Lower leg skin (tissue), 3 donors: Measurements from ENCODE around the gene MEGF6.

Experiments
- POLR2A ChIP-seq, 2 donors: fragments of 450-650 bp; IDR thresholded peaks; one replicate each; pipeline ENCODE4 v1.6.1; 2016 to 2017; ENCODE audit warnings: antibody characterized with exemption in 2 of 2, mild to moderate bottlenecking in 1 of 2, moderate library complexity in 1 of 2
- TF ChIP-seq, protein P1 (sequence below), 3 donors: fragments of 450-650 bp; IDR thresholded peaks; one replicate each; pipeline ENCODE4 v1.5.1; 2016; ENCODE audit warnings: antibody characterized with exemption in 3 of 3, mild to moderate bottlenecking in 3 of 3, moderate library complexity in 2 of 3

DNA sequence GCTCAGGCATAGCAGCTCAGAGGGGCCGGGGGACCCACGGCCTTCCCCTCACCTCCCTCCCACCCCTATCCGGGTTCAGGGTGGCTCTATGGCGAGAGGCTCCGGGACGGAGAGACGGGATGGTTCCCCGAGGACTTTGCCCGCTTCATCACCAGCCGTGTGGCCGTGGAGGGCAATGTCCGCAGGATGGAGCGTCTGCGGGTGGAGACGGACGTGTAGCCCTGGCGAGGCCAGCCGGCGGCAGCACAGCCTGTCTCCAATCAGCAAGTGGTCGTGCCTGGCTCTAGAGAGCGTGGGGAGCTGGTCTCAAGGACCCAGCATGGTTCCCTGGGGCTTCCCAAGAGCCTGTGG is 131.0 kb downstream of the MEGF6 start:
- TF ChIP-seq, protein P1, sequence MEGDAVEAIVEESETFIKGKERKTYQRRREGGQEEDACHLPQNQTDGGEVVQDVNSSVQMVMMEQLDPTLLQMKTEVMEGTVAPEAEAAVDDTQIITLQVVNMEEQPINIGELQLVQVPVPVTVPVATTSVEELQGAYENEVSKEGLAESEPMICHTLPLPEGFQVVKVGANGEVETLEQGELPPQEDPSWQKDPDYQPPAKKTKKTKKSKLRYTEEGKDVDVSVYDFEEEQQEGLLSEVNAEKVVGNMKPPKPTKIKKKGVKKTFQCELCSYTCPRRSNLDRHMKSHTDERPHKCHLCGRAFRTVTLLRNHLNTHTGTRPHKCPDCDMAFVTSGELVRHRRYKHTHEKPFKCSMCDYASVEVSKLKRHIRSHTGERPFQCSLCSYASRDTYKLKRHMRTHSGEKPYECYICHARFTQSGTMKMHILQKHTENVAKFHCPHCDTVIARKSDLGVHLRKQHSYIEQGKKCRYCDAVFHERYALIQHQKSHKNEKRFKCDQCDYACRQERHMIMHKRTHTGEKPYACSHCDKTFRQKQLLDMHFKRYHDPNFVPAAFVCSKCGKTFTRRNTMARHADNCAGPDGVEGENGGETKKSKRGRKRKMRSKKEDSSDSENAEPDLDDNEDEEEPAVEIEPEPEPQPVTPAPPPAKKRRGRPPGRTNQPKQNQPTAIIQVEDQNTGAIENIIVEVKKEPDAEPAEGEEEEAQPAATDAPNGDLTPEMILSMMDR (IDR thresholded peaks at IDR 0.05) = no peak
- TF ChIP-seq POLR2A (IDR thresholded peaks at IDR 0.05) = no peak
